MCF 10A (cell line): ENCODE measurements around the gene PSG6. TPM values are rescaled to one million over a fixed set of nuclear protein-coding genes. Genes with fewer than 3 reads are reported as not detected.
A peak's percentile ranks its signal among the peaks of the same experiment; 100 is the strongest.
"Not testable (repeated sequence)": the region's sequence is repeated elsewhere in the genome, so short reads cannot be mapped to it uniquely, and the experiment has no call there.

ENCODE experiments used
- BruUV-seq: library from RNA; stranded (reverse); fragments of 400-500 nt; replicated peaks from 2 replicates; lab custom pipeline; 2021; lab: Mats Ljungman, UMichigan
- CTCF ChIA-PET: fragments of 300-600 bp; sonication (Branson Sonifier 250); formaldehyde crosslinking; extraction: SDS; loops from one replicate; lab custom pipeline; 2021; ENCODE audit warnings: antibody characterized with exemption, inconsistent platforms; lab: Yijun Ruan, JAX
- POLR2A ChIA-PET: fragments of 300-600, 350-650 bp; sonication (Branson Sonifier 250); formaldehyde crosslinking; extraction: SDS; loops from one replicate; lab custom pipeline; 2020; ENCODE audit warnings: antibody characterized with exemption, inconsistent platforms; lab: Yijun Ruan, JAX
- DNase-seq: peaks from one replicate; pipeline ENCODE4 v3.0.0-alpha.2; 2018; ENCODE audit not compliant: unreplicated experiment
- H3K27ac Mint-ChIP-seq: one replicate; pipeline ENCODE4 v1.8.0; 2022; ENCODE audit warnings: mild to moderate bottlenecking, low read depth, mixed read lengths; ENCODE audit not compliant: unreplicated experiment
- H3K27me3 Mint-ChIP-seq: one replicate; pipeline ENCODE4 v1.8.0; 2022; ENCODE audit warnings: mixed read lengths; ENCODE audit not compliant: insufficient read depth, unreplicated experiment
- H3K36me3 Mint-ChIP-seq: one replicate; pipeline ENCODE4 v1.8.0; 2022; ENCODE audit warnings: mild to moderate bottlenecking, moderate library complexity, mixed read lengths; ENCODE audit not compliant: insufficient read depth, unreplicated experiment
- H3K4me1 Mint-ChIP-seq: one replicate; pipeline ENCODE4 v1.8.0; 2022; ENCODE audit warnings: mixed read lengths; ENCODE audit not compliant: insufficient read depth, unreplicated experiment
- H3K4me3 Mint-ChIP-seq: one replicate; pipeline ENCODE4 v1.8.0; 2022; ENCODE audit warnings: mild to moderate bottlenecking, moderate library complexity, mixed read lengths; ENCODE audit not compliant: unreplicated experiment
- H3K9me3 Mint-ChIP-seq: one replicate; pipeline ENCODE4 v1.8.0; 2022; ENCODE audit warnings: mixed read lengths; ENCODE audit not compliant: unreplicated experiment
- intact Hi-C: fragments of 100-400 bp; cut with micrococcal nuclease; formaldehyde crosslinking; loops from 2 replicates; pipeline ENCODE4 v1.14.1; 2022
- total RNA-seq: library from RNA; stranded (reverse); gene quantifications from 2 replicates; pipeline ENCODE4 v1.2.3, GENCODE V29; 2022

The PSG6 gene
- total RNA-seq, 1 experiment from 2014 or later: not detected

DNA sequence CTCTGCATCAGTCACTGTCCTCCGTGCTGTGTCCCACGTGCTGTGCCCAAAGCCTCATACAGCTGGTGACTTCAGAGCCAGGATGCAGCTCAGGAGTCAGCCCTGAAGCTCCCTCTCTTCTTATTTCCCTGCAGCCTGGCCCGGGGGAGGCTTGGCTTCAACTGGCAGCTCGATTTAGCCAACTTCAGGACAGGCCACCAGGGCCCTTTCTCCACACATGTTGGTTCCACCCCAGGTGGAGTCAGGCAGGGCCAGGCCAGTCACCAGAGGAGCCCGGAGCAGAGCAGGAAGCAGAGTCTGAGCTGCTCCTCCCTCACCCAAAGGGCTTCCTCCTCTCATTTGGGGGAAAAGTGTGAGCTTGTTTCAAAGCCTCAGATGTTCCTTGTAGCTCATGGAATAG lies 11.5 kb downstream of the PSG6 start:
- BruUV-seq, H3K9me3 Mint-ChIP-seq, DNase-seq, intact Hi-C loops, H3K27ac Mint-ChIP-seq, H3K4me3 Mint-ChIP-seq, H3K27me3 Mint-ChIP-seq, H3K36me3 Mint-ChIP-seq, H3K4me1 Mint-ChIP-seq, POLR2A ChIA-PET: not testable (repeated sequence)
- CTCF ChIA-PET: interaction anchor here (0.6 kb wide), 1 partner anchor 201 kb away, joined by 3 read pairs; no protein-coding TSS in a partner anchor

DNA sequence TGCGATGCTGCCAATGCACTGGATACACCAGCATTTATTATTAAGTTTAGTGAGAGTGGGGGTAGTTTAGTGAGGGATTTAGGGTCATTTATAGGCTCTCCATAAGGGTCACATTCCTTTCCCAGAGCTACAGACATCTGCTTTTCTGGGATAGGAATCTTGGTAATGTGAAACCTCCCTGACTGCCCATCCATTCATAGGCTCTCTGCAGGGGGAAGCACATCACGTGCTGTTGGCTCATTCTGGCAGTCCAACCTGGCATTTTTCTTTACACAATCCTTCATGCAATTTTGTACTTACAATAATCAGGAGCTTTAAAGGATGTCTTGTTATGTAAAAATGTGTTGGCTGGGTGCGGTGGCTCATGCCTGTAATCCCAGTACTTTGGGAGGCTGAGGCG lies 17.1 kb downstream of the PSG6 start:
- H3K36me3 Mint-ChIP-seq, BruUV-seq, H3K27me3 Mint-ChIP-seq, H3K4me3 Mint-ChIP-seq, DNase-seq, intact Hi-C loops, H3K9me3 Mint-ChIP-seq, H3K27ac Mint-ChIP-seq: not testable (repeated sequence)
- ChIA-PET POLR2A (interaction anchor here (0.7 kb wide), 1 partner anchor 227 kb away, joined by 4 read pairs; no protein-coding TSS in a partner anchor), CTCF (interaction anchor here (0.6 to 1.8 kb wide), 3 partner anchors 19 to 217 kb away, joined by 4 to 12 read pairs (median 8); no protein-coding TSS in a partner anchor)
- H3K4me1 Mint-ChIP-seq: peaks cover 23% of the 10 kb centered on the region

DNA sequence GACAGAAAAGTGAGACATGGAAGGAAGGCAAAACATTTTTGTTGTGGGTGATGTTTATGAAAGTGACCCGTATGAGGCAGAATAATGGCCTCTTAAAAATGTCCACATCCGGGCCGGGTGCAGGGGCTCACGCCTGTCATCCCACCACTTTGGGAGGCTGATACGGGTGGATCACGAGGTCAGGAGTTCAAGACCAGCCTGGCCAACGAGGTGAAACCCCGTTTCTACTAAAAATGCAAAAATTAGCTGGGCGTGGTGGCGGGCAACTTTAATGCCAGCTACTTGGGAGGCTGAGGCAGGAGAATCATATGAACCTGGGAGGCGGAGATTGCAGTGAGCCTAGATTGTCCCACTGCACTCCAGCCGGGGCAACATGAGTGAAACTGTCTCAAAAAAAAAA lies 18.0 kb downstream of the PSG6 start:
- CTCF ChIA-PET: interaction anchor here (0.5 to 1.8 kb wide), 3 partner anchors 19 to 292 kb away, joined by 3 to 12 read pairs (median 8); no protein-coding TSS in a partner anchor

DNA sequence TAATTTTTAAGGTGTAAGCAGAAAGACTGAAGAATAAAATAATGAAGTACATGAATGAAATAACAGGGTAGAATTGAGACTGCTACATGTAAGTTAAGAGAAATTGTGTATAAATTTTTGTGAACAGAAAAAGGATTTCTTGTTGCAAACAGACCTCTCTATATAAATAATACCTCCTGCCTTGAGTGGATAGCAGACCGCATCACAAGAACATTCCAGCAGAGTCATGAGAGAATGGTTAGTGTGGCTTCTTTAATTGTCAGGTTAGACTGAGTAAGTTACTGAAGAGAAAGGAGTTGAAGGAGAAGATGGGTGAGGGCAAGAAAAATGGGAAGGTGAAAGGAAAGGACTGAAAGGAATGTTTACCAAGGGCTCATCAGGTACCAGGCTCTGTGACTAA lies 18.6 kb downstream of the PSG6 start:
- DNase-seq, intact Hi-C loops, BruUV-seq, H3K4me3 Mint-ChIP-seq, H3K36me3 Mint-ChIP-seq, H3K27ac Mint-ChIP-seq, H3K9me3 Mint-ChIP-seq, POLR2A ChIA-PET, H3K27me3 Mint-ChIP-seq: not testable (repeated sequence)
- CTCF ChIA-PET: interaction anchor here (0.7 kb wide), 1 partner anchor 106 kb away, joined by 3 read pairs; no protein-coding TSS in a partner anchor
- peaks cover 23% of the 10 kb centered on the region for H3K4me1 Mint-ChIP-seq

More for the DNA sequence above, 18.0 kb downstream of the PSG6 start:
- intact Hi-C loops, DNase-seq, H3K36me3 Mint-ChIP-seq, H3K27me3 Mint-ChIP-seq, H3K9me3 Mint-ChIP-seq, BruUV-seq, H3K27ac Mint-ChIP-seq, H3K4me3 Mint-ChIP-seq: not testable (repeated sequence)
- POLR2A ChIA-PET: interaction anchor here (0.7 kb wide), 1 partner anchor 228 kb away, joined by 4 read pairs; no protein-coding TSS in a partner anchor
- peaks cover 23% of the 10 kb centered on the region for H3K4me1 Mint-ChIP-seq

DNA sequence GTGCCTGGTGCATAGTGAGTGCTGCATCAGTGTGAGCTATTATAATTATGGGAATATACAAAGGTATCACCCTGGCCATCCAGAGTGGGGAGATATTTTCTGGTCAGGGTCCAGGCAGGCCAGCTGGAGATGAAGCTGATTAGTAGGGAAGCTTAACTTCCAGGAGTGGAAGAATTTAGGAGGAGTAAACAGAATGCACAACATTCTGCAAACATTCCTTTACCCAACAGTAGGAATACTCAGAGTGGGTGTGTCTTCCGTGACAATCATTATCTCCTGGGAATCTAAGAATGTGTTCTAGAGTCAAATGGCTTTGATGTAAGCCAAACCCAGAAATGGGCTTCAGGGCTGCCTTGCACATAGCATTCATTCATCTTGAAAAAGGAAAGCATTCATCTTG lies 19.0 kb downstream of the PSG6 start:
- BruUV-seq, H3K27ac Mint-ChIP-seq, H3K27me3 Mint-ChIP-seq, DNase-seq, intact Hi-C loops, H3K9me3 Mint-ChIP-seq, H3K4me3 Mint-ChIP-seq, H3K36me3 Mint-ChIP-seq: not testable (repeated sequence)
- ChIA-PET CTCF (interaction anchor here (0.6 to 0.7 kb wide), 2 partner anchors 106 to 107 kb away, joined by 3 read pairs; no protein-coding TSS in a partner anchor), POLR2A (interaction anchor here (0.9 kb wide), 1 partner anchor 9 kb away, joined by 3 read pairs; no protein-coding TSS in a partner anchor)
- H3K4me1 Mint-ChIP-seq: peaks cover 23% of the 10 kb centered on the region

DNA sequence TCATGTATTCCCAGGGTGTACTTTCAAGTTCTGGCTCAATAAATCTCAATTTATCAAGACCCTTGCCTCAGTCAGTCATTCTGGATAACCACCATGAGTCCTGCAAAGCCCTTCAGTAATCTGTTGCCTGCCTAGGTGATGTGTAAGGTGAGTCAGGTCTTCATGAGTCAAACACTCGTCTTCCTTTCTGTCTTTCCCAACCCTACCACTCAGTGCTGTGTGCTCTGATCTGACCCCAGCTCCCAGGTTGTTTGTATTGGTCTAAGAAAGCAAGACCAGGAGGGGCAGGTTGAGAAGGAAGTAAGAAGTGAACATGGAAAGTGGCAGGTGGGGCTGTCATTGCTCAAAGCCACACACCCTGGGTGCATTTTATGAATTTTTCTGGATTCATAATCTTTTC lies 20.0 kb downstream of the PSG6 start:
- H3K4me3 Mint-ChIP-seq, H3K36me3 Mint-ChIP-seq, BruUV-seq, H3K27me3 Mint-ChIP-seq, intact Hi-C loops, H3K9me3 Mint-ChIP-seq: not testable (repeated sequence)
- Mint-ChIP-seq H3K27ac (peak overlapping the region; percentile 59), H3K4me1 (peaks cover 23% of the 10 kb centered on the region)
- DNase-seq: peak; percentile 55
- POLR2A ChIA-PET: interaction anchor here (0.8 to 1.1 kb wide), 3 partner anchors 10 to 68 kb away, joined by 3 to 5 read pairs (median 5); no protein-coding TSS in a partner anchor
- CTCF ChIA-PET: interaction anchor here (0.6 to 0.8 kb wide), 2 partner anchors 44 to 331 kb away, joined by 3 read pairs; no protein-coding TSS in a partner anchor

DNA sequence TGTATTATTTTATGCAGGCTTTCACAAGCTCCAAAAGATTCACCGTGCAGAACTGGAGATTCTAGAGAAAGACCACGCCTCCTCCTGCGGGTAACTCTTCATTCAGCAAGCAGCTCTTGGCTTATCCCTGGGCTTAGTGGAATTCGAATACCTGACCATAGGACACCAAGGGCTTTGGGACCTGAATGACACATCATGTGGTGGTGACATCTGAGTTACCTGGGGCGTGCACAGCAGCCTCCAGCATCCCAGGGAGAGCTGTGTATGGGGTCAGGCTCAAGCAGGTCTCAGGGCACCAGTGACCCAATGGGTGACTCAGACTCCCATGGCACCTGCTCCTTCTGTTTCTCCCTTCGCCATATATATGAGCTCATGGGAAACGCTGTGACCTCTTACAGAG lies 27.2 kb downstream of the PSG6 start:
- DNase-seq, H3K27me3 Mint-ChIP-seq, H3K4me3 Mint-ChIP-seq, H3K9me3 Mint-ChIP-seq, intact Hi-C loops, BruUV-seq, H3K36me3 Mint-ChIP-seq, H3K27ac Mint-ChIP-seq: not testable (repeated sequence)
- ChIA-PET CTCF (interaction anchor here (0.6 kb wide), 1 partner anchor 57 kb away, joined by 7 read pairs; no protein-coding TSS in a partner anchor), POLR2A (interaction anchor here (0.5 kb wide), 1 partner anchor 46 kb away, joined by 3 read pairs; no protein-coding TSS in a partner anchor)
- peaks cover 12% of the 10 kb centered on the region for H3K4me1 Mint-ChIP-seq

DNA sequence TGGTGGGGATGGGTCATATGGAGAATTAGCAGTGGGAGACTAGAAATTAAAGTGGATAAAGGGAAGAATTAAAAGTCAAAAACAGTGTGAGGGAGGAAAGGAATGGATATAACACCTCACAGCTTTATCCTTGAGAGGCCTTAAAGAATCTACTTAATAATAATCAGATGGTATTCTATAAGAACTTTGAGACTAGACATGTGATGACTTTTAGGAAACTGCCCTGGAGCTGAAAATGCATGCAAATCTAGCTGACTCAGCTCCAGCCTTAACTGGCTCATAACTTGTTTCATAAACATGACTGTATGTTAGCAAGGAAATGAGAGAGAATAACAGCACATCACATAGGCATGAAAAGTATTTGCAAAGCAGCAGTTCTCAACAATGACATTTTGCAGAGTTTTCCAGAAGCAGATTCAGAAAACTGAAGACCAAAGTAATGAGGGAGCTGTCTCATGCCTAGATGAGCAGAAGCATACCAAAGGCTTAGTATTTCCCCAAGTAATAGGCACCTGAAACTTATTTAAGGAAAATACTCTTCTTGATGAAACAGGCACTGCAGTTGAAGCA lies 29.7 kb downstream of the PSG6 start:
- BruUV-seq, H3K4me3 Mint-ChIP-seq, H3K27me3 Mint-ChIP-seq, H3K36me3 Mint-ChIP-seq, H3K9me3 Mint-ChIP-seq, DNase-seq: not testable (repeated sequence)
- Mint-ChIP-seq H3K27ac (peak overlapping the region; percentile 55), H3K4me1 (peaks cover 12% of the 10 kb centered on the region)
- ChIA-PET POLR2A (interaction anchor here (1.3 kb wide), 1 partner anchor 9 kb away, joined by 5 read pairs; no protein-coding TSS in a partner anchor), CTCF (interaction anchor here (0.6 to 5.9 kb wide), 3 partner anchors 35 to 208 kb away, joined by 3 to 54 read pairs (median 29); no protein-coding TSS in a partner anchor)
- intact Hi-C loops: loop anchor here (10.0 kb wide), 1 partner anchor 53 kb away; no protein-coding TSS in a partner anchor
